Suprapubic skin (tissue), 3 donors: Measurements from ENCODE around the gene CNTROB.

Experiments
- EP300 ChIP-seq: sonication (generic); formaldehyde crosslinking; IDR thresholded peaks from one replicate; pipeline ENCODE4 v1.6.1; 2017; ENCODE audit warnings: antibody characterized with exemption
- POLR2A ChIP-seq, 2 donors: fragments of 450-650 bp; IDR thresholded peaks; one replicate each; pipeline ENCODE4 v1.6.1; 2017; ENCODE audit warnings: antibody characterized with exemption in 2 of 2, mild to moderate bottlenecking in 2 of 2, moderate library complexity in 2 of 2
- TF ChIP-seq, protein P1 (sequence below), 2 donors: fragments of 200-600 bp in 1 of 2; fragments of 450-650 bp in 1 of 2; sonication (generic) in 1 of 2; IDR thresholded peaks; one replicate each; pipeline ENCODE4 v1.5.1; 2016 to 2019; ENCODE audit warnings: antibody characterized with exemption in 2 of 2, mild to moderate bottlenecking in 1 of 2, moderate library complexity in 1 of 2

DNA sequence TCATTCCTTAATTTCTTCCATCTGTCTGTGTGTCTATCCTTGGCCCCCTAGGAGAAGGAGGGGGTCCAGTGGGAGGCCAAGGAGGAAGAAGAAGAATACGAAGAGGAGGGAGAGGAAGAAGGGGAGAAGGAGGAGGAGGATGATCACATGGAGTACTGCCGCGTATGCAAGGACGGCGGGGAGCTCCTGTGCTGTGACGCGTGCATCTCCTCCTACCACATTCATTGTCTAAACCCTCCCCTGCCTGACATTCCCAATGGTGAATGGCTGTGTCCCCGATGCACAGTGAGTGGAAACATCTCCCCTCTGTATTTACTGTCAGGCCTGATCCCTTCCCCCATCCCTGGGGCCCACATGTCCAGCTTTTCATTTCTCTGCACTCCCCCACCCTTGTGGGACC, 37.1 kb upstream of the CNTROB start:
- TF ChIP-seq, protein P1, sequence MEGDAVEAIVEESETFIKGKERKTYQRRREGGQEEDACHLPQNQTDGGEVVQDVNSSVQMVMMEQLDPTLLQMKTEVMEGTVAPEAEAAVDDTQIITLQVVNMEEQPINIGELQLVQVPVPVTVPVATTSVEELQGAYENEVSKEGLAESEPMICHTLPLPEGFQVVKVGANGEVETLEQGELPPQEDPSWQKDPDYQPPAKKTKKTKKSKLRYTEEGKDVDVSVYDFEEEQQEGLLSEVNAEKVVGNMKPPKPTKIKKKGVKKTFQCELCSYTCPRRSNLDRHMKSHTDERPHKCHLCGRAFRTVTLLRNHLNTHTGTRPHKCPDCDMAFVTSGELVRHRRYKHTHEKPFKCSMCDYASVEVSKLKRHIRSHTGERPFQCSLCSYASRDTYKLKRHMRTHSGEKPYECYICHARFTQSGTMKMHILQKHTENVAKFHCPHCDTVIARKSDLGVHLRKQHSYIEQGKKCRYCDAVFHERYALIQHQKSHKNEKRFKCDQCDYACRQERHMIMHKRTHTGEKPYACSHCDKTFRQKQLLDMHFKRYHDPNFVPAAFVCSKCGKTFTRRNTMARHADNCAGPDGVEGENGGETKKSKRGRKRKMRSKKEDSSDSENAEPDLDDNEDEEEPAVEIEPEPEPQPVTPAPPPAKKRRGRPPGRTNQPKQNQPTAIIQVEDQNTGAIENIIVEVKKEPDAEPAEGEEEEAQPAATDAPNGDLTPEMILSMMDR (IDR thresholded peaks at IDR 0.05): no peak
- TF ChIP-seq EP300 (no peak), POLR2A (IDR thresholded peaks at IDR 0.05) (no peak)
